ENCODE measurements around the gene TLCD4. TPM values are rescaled to one million over a fixed set of nuclear protein-coding genes. Genes with fewer than 3 reads are reported as not detected.

The TLCD4 gene
- total and polyA plus RNA-seq, 2 of the 13 experiments (the other 11 are each of a cell fraction or from before 2014, with no cell fraction given), result 4.7 to 14.5 TPM

GRCh38 chr1:95097426-95097825 lies 19.7 kb upstream of the TLCD4 start:
- CTCF ChIA-PET (ENCODE audit: low intra/inter-chr PET ratio, low total read pairs), result no interaction called here
- H3K36me3 ChIP-seq (replicated peaks in 1 of 2; ENCODE audit: control insufficient read depth in 1 of 2, insufficient read depth in 2 of 2, low read length in 2 of 2), result no peaks in the 10 kb centered on the region
- ATAC-seq, result no peak
- in situ Hi-C loops (cut with HindIII; ENCODE audit: extremely low pct_ligation_motif_present, low pct_unique_long_range_greater_than_20kb), result no loop called here
- no peaks in the 10 kb centered on the region for H4K20me1 ChIP-seq (ENCODE audit: insufficient read depth, low read length)
- H3K4me1 ChIP-seq (ENCODE audit: insufficient read depth, low read length), result peaks cover 24% of the 10 kb centered on the region
- H3K4me2 ChIP-seq (ENCODE audit: low read depth, low read length), result no peak overlapping the region
- POLR2A ChIA-PET, result interaction anchor here (0.7 kb wide), 1 partner anchor 24 kb away, joined by 4 read pairs; the partner anchor contains the start of gene ALG14
- H3K27ac ChIP-seq (ENCODE audit: extremely low read length, insufficient read depth, low read length), result no peak overlapping the region
- H3K9me3 ChIP-seq (ENCODE audit: low read length), result no peaks in the 10 kb centered on the region
- FAIRE-seq, result no peak
- H3K9ac ChIP-seq (ENCODE audit: insufficient read depth, low read depth, low read length), result no peak overlapping the region
- intact Hi-C loops (cut with micrococcal nuclease; ENCODE audit: unreplicated experiment), result no loop called here
- DNase-seq (ENCODE audit: low spot score), result no peak
- no peak overlapping the region for H2AFZ ChIP-seq (ENCODE audit: low read length)
- H3K27me3 ChIP-seq (ENCODE audit: control insufficient read depth in 1 of 2, insufficient read depth in 2 of 2, low read length in 2 of 2), result no peaks in the 10 kb centered on the region
- no TSS peak for BruUV-seq (replicated peaks)
- 52% methylated on average over 4 of the region's 4 CpGs for WGBS (ENCODE audit: low lambda C conversion rate)
- no peak overlapping the region for H3K4me3 ChIP-seq (replicated peaks in 1 of 3; ENCODE audit: insufficient read depth in 1 of 3, low read depth in 2 of 3, low read length in 3 of 3)
- no peaks in the 10 kb centered on the region for H3K79me2 ChIP-seq (ENCODE audit: insufficient read depth, low read length)
- TF ChIP-seq MIXL1 (CRISPR knock-in tag; IDR thresholded peaks at IDR 0.05) (no peak), ZNF703 (CRISPR knock-in tag; IDR thresholded peaks at IDR 0.05; ENCODE audit: borderline replicate concordance) (no peak), PRMT3 (CRISPR knock-in tag; IDR thresholded peaks at IDR 0.05; ENCODE audit: borderline replicate concordance, low read depth) (no peak)

- intact Hi-C loops (cut with micrococcal nuclease; ENCODE audit: unreplicated experiment), result no loop called here
- Histone ChIP-seq H3K4me1 (ENCODE audit: insufficient read depth, low read length) (peaks cover 24% of the 10 kb centered on the region), H3K9ac (ENCODE audit: insufficient read depth, low read depth, low read length) (no peak overlapping the region), H3K79me2 (ENCODE audit: insufficient read depth, low read length) (no peaks in the 10 kb centered on the region), H3K4me2 (ENCODE audit: low read depth, low read length) (no peak overlapping the region), H3K27me3 (ENCODE audit: control insufficient read depth in 1 of 2, insufficient read depth in 2 of 2, low read length in 2 of 2) (no peaks in the 10 kb centered on the region), H4K20me1 (ENCODE audit: insufficient read depth, low read length) (no peaks in the 10 kb centered on the region), H3K27ac (ENCODE audit: extremely low read length, insufficient read depth, low read length) (no peak overlapping the region), H3K9me3 (ENCODE audit: low read length) (no peaks in the 10 kb centered on the region), H3K36me3 (replicated peaks in 1 of 2; ENCODE audit: control insufficient read depth in 1 of 2, insufficient read depth in 2 of 2, low read length in 2 of 2) (no peaks in the 10 kb centered on the region), H3K4me3 (replicated peaks in 1 of 3; ENCODE audit: insufficient read depth in 1 of 3, low read depth in 2 of 3, low read length in 3 of 3) (no peak overlapping the region), H2AFZ (ENCODE audit: low read length) (no peak overlapping the region)
- POLR2A ChIA-PET, result no interaction called here
- CTCF ChIA-PET (ENCODE audit: low intra/inter-chr PET ratio, low total read pairs), result no interaction called here
- no peak for FAIRE-seq
- BruUV-seq (replicated peaks), result no TSS peak
- no peak for DNase-seq (ENCODE audit: low spot score)
- no peak for ATAC-seq
- 40% methylated on average over 4 of the region's 4 CpGs for WGBS (ENCODE audit: low lambda C conversion rate)
- in situ Hi-C loops (cut with HindIII; ENCODE audit: extremely low pct_ligation_motif_present, low pct_unique_long_range_greater_than_20kb), result no loop called here
- no peak for TF ChIP-seq BATF2 (CRISPR knock-in tag; IDR thresholded peaks at IDR 0.05)
- TF ChIP-seq POGK (CRISPR knock-in tag; conservative IDR thresholded peaks at IDR 0.05), result no peak
- no peak for TF ChIP-seq TBX2 (CRISPR knock-in tag; IDR thresholded peaks at IDR 0.05; ENCODE audit: borderline replicate concordance)
- TF ChIP-seq EEA1 (CRISPR knock-in tag; IDR thresholded peaks at IDR 0.05; ENCODE audit: borderline replicate concordance), result no peak
- TF ChIP-seq HOXD1 (CRISPR knock-in tag; IDR thresholded peaks at IDR 0.05), result no peak
- no peak for TF ChIP-seq ZNF180 (CRISPR knock-in tag; IDR thresholded peaks at IDR 0.05; ENCODE audit: borderline replicate concordance, low read depth)
- no peak for TF ChIP-seq SMARCE1 (IDR thresholded peaks at IDR 0.05; ENCODE audit: borderline replicate concordance)
- TF ChIP-seq POLR2AphosphoS2 (IDR thresholded peaks at IDR 0.05; ENCODE audit: low read depth, low read length), result no peak
- TF ChIP-seq MTF1 (CRISPR knock-in tag; IDR thresholded peaks at IDR 0.05), result no peak
- no peak for TF ChIP-seq ZNF543 (CRISPR knock-in tag; IDR thresholded peaks at IDR 0.05)
- TF ChIP-seq ZNF766 (CRISPR knock-in tag; IDR thresholded peaks at IDR 0.05; ENCODE audit: borderline replicate concordance), result no peak
- TF ChIP-seq MZF1 (CRISPR knock-in tag; IDR thresholded peaks at IDR 0.05; ENCODE audit: borderline replicate concordance), result no peak
- TF ChIP-seq SCMH1 (CRISPR knock-in tag; IDR thresholded peaks at IDR 0.05; ENCODE audit: borderline replicate concordance), result no peak
Measured at GRCh38 chr1:95098196-95098595, 19.0 kb upstream of the TLCD4 start.
